ENCODE results near the gene DNAH17. TPM values are rescaled to one million over a fixed set of nuclear protein-coding genes. Genes with fewer than 3 reads are reported as not detected.

The DNAH17 gene
- total RNA-seq, 1 experiment from 2014 or later = 0.13 TPM

DNA sequence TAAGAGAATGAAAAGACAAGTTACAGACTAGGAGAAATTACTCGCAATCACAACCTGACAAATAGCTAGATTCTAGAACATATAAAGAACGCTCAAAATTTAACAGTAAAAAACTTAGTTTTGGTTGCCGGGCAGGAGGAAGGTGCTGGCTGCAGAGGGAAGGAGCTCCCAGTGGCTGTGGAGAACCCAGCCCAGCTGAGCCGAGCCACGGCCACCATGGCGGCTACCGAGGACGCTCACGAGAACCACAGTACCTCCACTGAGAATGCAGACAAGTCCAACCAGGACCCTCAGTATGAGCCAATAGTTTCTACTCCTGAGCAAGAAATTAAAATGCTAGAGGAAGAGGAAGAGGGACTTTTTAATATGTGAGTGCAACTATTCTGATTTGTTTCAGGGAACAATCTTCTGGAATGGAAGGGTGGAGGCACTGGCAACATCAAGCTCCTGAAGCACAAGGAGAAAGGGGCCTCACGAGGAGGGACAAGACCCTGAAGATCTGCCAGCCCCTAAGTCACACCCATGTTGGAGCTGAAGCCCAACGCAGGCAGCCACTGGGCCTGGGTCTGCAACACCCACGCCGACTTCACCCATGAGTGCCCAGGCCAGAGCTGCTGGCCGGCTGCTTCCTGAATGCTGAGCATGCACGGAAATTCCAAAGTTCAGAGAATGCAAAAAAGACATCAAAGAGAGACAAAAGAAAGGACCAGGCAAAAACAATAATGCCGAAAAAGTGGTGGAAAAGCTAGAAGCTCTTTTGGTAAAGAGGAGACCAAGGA is 55.0 kb downstream of the DNAH17 start:
- H3K27ac Mint-ChIP-seq = no peak overlapping the region
- H2BK5ac ChIP-seq (ENCODE audit: insufficient read length, low read length) = no peak overlapping the region
- no peak overlapping the region for H2AK5ac ChIP-seq (ENCODE audit: insufficient read length, low read length)
- H3K9ac ChIP-seq (ENCODE audit: extremely low read depth, insufficient read length, low read length) = no peak overlapping the region
- no peak overlapping the region for H3K27ac ChIP-seq (ENCODE audit: insufficient read length, low read depth, low read length)
- no peaks in the 10 kb centered on the region for H3K27me3 ChIP-seq (ENCODE audit: insufficient read depth, low read length)
- H3K4me2 ChIP-seq (ENCODE audit: insufficient read depth, insufficient read length, low read length) = no peak overlapping the region
- no peaks in the 10 kb centered on the region for H3K9me3 ChIP-seq (ENCODE audit: control insufficient read depth, low read depth, low read length)
- H3T11ph ChIP-seq (ENCODE audit: low read length) = no peak overlapping the region
- H2BK120ac ChIP-seq (ENCODE audit: low read depth, low read length, poor library complexity, severe bottlenecking) = no peak overlapping the region
- no peaks in the 10 kb centered on the region for H4K20me1 ChIP-seq (ENCODE audit: control insufficient read depth, insufficient read depth, insufficient read length)
- no peak overlapping the region for H3K18ac ChIP-seq (ENCODE audit: insufficient read length, low read depth, low read length)
- H3K23me2 ChIP-seq (ENCODE audit: insufficient read length, low read depth, low read length, poor library complexity, severe bottlenecking) = no peaks in the 10 kb centered on the region
- H3K23ac ChIP-seq (ENCODE audit: insufficient read length, low read depth, low read length) = no peak overlapping the region
- H3K56ac ChIP-seq (ENCODE audit: insufficient read length, low read depth, low read length) = no peak overlapping the region
- TF ChIP-seq, protein P1, sequence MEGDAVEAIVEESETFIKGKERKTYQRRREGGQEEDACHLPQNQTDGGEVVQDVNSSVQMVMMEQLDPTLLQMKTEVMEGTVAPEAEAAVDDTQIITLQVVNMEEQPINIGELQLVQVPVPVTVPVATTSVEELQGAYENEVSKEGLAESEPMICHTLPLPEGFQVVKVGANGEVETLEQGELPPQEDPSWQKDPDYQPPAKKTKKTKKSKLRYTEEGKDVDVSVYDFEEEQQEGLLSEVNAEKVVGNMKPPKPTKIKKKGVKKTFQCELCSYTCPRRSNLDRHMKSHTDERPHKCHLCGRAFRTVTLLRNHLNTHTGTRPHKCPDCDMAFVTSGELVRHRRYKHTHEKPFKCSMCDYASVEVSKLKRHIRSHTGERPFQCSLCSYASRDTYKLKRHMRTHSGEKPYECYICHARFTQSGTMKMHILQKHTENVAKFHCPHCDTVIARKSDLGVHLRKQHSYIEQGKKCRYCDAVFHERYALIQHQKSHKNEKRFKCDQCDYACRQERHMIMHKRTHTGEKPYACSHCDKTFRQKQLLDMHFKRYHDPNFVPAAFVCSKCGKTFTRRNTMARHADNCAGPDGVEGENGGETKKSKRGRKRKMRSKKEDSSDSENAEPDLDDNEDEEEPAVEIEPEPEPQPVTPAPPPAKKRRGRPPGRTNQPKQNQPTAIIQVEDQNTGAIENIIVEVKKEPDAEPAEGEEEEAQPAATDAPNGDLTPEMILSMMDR (conservative IDR thresholded peaks at IDR 0.05) = no peak
- WGBS (ENCODE audit: extremely low coverage, insufficient read length, low lambda C conversion rate) = no CpG with 5 or more reads among the region's 16 CpGs
- no peak overlapping the region for H4K8ac ChIP-seq (replicated peaks; ENCODE audit: insufficient read length, low read depth, low read length)
- H4K5ac ChIP-seq (ENCODE audit: insufficient read length, low read depth, low read length) = no peak overlapping the region
- no peak overlapping the region for H3K4ac ChIP-seq (ENCODE audit: low read depth, low read length)
- H3K27me3 Mint-ChIP-seq (ENCODE audit: low read depth) = peaks cover 5% of the 10 kb centered on the region
- no peaks in the 10 kb centered on the region for H3K4me1 ChIP-seq (ENCODE audit: insufficient read depth, low read length)
- no peak overlapping the region for H2BK15ac ChIP-seq (ENCODE audit: low read depth, low read length)
- no peaks in the 10 kb centered on the region for H3K79me2 ChIP-seq (ENCODE audit: insufficient read depth, low read length)
- no peaks in the 10 kb centered on the region; a peak in 1 of 7 replicates for H3K36me3 Mint-ChIP-seq (ENCODE audit: insufficient read depth in 1 of 3, low read depth in 3 of 3)
- H4K91ac ChIP-seq (ENCODE audit: insufficient read length, low read depth, low read length) = no peak overlapping the region
- no peak overlapping the region for H2BK20ac ChIP-seq (ENCODE audit: low read depth, low read length, poor library complexity, severe bottlenecking)
- no peak overlapping the region for H2BK12ac ChIP-seq (ENCODE audit: insufficient read length, low read depth, low read length)
- H3K14ac ChIP-seq (ENCODE audit: insufficient read depth, low read length) = no peak overlapping the region
- no peak overlapping the region for H3K4me3 Mint-ChIP-seq
- no peaks in the 10 kb centered on the region for H3K79me1 ChIP-seq (ENCODE audit: insufficient read depth, low read depth, low read length, poor library complexity, severe bottlenecking)
- no peak overlapping the region for H2AFZ ChIP-seq (ENCODE audit: low read length)
- no peaks in the 10 kb centered on the region for H3K9me3 Mint-ChIP-seq
- no peak for DNase-seq
- peaks cover 4 to 10% of the 10 kb centered on the region in 2 experiments for H3K4me1 Mint-ChIP-seq

Measured in H9 (cell line).